Stimulated activated CD8-positive, alpha-beta memory T cell treated with anti-CD3 and anti-CD28 coated beads, Interleukin-12 subunit alpha, Interleukin-12 subunit beta, amount 100 ng/mL, for 24 hours (primary cell): ENCODE measurements around the gene HNRNPA1.
"Not testable (repeated sequence)": the region's sequence is repeated elsewhere in the genome, so short reads cannot be mapped to it uniquely, and the experiment has no call there.

ENCODE experiments used
- DNase-seq: peaks from one replicate; pipeline ENCODE4 v3.0.0-alpha.2; 2020; ENCODE audit errors: extremely low read depth

The HNRNPA1 gene

DNA sequence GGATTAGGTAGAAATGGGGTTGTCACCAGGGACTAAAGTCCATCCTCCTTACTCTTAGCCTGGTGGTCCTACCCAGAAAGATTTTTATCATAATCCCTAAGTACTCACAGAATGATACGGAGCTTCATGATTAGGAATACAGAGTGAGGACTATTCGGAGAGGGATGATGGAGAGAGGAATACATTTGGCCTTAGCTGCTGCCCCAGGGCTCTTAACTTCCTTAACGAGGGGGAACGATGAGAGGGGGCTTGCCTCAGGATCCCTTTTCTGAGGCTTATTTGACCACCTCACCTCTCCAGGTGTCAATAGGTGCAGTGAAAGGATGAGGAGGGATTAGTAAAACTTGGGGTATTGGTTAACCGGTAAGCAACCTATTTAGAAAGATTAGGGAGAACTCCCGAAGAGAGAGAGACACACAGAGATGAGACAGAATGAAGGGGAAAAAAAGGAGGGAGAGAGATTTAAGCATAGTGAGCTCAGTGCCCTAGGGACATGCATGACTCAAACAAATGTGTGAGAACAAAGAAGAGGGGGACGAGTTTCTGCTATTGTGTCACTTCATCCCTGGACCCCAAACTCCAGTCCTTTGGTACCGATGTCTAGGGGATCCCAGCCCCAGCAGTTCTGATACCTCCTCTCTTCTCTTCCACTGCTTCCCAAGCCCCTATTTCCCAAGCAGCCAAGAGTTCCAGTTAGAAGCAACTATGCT, 19.1 kb downstream of the HNRNPA1 start:
- DNase-seq: no peak

GRCh38 chr12:54300225-54300731, 19.8 kb downstream of the HNRNPA1 start:
- no peak for DNase-seq

- DNase-seq: no peak
These were observed 20.4 kb downstream of the HNRNPA1 start, which contains the start of gene NFE2 for GRCh38 chr12:54300732-54301427. Gene NFE2, minus strand, starts transcription at chr12:54301015. Its CDS starts 5,767 bp downstream, at chr12:54295248.

DNA sequence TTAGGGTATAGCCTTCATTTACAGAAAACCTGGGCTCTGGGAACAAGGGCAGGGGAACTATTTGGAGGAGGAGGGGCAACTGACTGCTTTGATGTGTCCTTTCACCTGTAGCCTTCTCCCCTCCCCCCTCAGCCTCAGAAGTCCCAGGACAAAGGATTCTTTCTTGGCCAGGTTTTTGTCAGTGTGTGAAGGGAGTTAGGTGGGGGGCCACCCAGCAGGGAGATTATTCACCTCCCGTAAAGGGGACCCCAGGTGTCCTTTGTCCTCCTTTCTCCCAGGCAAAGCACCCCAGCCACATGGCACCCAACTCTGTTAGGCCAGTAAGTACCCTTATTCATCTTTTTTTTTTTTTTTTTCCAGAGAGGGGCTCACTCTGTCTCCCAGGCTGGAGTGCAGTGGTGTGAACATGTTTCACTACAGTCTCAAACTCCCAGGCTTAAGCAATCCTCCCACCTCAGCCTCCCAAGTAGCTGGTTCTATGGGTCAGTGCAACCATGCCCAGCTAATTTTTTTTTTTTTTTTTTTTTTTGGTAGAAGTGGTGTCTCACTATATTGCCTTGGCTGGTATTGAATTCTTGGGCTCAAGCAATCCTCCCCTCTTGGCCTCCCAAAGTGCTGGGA, 21.0 kb downstream of the HNRNPA1 start:
- no peak for DNase-seq

GRCh38 chr12:54303640-54304039, 23.1 kb downstream of the HNRNPA1 start:
- DNase-seq: no peak

- DNase-seq: no peak
These were observed 23.8 kb downstream of the HNRNPA1 start for GRCh38 chr12:54304187-54304810.

- DNase-seq: no peak
These were observed 26.6 kb downstream of the HNRNPA1 start for GRCh38 chr12:54306925-54307741.

DNA sequence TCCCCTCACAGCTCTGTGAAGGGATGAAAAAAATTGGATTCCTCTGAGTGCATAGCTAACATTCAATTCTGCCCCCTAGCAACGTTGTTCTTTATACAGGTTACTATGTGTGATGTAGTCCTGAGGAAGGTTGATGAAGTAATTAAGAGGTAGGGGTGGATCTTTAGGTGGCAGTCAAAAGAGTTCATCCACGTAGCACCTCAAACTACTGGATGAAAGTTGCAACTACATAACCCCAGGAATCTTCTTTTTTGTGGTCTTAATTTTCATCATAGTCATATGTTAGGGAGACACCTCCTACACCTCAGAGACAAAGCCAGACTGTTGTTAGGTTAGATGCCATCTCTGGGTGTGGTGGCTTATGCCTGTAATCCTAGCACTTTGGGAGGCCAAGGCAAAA, 30.5 kb downstream of the HNRNPA1 start:
- DNase-seq: no peak

DNA sequence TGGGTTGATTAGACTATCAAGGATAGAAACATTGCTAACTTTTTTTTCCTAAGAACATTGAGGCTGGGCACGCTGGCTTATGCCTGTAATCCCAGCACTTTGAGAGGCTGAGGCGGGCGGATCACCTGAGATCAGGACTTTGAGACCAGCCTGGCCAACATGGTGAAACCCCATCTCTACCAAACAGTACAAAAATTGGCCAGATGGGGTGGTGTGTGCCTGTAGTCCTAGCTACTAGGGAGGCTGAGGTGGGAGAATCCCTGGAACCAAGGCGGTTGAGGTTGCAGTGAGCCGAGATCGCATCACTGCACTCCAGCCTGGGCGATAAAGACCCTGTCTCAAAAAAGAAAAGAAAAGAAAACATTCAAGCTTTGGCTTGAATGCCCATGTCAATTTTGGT, 31.8 kb downstream of the HNRNPA1 start:
- not testable (repeated sequence) for DNase-seq

DNA sequence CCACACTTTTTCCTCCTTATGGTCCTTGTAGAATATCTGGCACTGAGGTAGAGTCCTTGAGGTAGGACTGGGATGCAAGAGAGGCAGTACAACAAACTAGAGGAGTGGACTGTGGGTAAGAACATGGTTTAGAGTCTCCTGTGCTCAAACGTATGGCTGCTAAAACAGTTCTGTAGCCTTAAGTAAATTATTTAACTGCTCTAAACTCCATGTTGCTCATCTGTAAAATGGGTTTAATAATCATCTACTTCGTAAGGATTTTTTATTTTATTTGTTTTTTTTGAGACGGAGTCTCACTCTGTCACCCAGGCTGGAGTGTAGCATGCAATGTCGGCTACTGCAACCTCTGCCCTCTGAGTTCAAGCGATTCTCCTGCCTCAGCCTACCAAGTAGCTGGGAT, 40.8 kb downstream of the HNRNPA1 start:
- no peak for DNase-seq

- peak; percentile 80 for DNase-seq
These were observed 44.3 kb downstream of the HNRNPA1 start, which contains the start of gene COPZ1 for GRCh38 chr12:54324617-54325441. Gene COPZ1, plus strand, starts transcription at chr12:54325131. Its CDS starts 33 bp downstream, at chr12:54325164.

DNA sequence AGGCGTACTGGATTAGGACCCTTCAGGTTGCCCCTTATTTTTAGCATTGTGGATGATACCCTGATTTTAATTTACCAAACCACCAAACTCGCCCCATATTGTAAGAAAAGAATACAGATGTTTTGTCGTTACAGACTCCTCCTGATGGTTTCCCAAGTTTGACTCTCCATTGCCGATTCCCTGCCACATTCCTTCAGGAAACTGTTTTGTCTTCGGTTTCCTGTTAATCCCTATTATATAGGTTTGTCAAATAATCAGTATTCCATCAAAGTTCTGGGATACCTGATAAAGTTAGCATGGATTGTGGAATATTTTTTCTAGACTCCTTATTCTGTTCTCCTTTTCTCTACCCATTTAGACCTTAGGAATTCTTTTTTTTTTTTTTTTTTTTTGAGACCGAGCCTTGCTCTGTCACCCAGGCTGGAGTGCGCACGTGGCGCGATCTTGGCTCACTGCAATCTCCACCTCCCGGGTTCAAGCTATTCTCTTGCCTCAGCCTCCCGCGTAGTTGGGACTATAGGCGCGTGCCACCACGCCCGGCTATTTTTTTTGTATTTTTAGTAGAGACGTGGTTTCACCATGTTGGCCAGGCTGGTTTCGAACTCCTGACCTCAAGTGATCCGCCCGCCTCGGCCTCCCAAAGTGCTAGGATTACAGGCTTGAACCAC, 45.0 kb downstream of the HNRNPA1 start:
- DNase-seq: not testable (repeated sequence)

- no peak for DNase-seq
These were observed 48.2 kb downstream of the HNRNPA1 start for GRCh38 chr12:54328595-54329337.

GRCh38 chr12:54329759-54330158, 49.2 kb downstream of the HNRNPA1 start:
- no peak for DNase-seq

GRCh38 chr12:54330442-54330841, 49.9 kb downstream of the HNRNPA1 start:
- no peak for DNase-seq

DNA sequence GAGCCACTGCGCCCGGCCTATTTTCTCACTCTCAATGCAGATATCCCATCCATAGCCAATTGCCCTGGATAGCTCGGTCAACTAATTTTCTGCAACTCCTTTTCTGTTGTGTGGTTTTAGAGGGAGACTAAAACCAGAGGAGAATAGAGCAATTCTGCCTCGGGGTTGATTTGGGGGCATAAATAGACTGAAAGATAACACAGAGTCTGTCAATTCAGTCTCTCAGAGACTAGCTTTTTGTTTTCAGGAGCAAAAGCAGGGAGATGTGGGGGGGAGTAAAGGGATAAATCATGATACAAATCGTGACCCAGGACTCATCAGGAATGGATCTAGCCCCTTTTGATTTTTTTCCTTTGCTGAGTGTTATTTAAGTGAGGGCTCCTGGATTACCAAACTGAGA, 50.9 kb downstream of the HNRNPA1 start:
- no peak for DNase-seq

GRCh38 chr12:54333420-54334034, 53.0 kb downstream of the HNRNPA1 start:
- no peak for DNase-seq
